Measurements from ENCODE around the gene PPP1R1A.

DNA sequence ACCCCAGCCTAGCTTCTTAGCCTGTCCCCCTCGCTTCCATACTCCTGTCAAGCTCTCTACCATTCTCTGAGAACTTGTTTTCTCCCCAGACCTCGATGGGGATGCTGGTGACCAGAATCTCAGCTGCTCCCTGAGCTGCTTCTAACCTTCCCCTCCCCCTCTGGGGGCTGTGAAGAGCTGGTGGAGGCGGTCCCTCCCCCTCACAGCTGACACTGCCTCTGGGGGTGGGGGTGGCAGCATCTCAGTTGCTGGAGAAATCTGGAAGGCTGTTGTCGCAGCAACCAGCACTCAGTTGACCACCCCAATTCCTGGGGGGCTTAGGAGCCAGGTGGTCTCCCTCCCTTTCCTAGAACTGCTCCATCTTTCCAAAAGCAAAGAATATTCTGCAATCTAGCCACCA lies 4.7 kb downstream of the PPP1R1A start:
- TF ChIP-seq, protein P1, sequence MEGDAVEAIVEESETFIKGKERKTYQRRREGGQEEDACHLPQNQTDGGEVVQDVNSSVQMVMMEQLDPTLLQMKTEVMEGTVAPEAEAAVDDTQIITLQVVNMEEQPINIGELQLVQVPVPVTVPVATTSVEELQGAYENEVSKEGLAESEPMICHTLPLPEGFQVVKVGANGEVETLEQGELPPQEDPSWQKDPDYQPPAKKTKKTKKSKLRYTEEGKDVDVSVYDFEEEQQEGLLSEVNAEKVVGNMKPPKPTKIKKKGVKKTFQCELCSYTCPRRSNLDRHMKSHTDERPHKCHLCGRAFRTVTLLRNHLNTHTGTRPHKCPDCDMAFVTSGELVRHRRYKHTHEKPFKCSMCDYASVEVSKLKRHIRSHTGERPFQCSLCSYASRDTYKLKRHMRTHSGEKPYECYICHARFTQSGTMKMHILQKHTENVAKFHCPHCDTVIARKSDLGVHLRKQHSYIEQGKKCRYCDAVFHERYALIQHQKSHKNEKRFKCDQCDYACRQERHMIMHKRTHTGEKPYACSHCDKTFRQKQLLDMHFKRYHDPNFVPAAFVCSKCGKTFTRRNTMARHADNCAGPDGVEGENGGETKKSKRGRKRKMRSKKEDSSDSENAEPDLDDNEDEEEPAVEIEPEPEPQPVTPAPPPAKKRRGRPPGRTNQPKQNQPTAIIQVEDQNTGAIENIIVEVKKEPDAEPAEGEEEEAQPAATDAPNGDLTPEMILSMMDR (conservative IDR thresholded peaks at IDR 0.05; ENCODE audit: low read length): no peak
- TF ChIP-seq EZH2phosphoT487 (IDR thresholded peaks at IDR 0.05; ENCODE audit: borderline replicate concordance): no peak
